Measurements from ENCODE around the gene SPP1. TPM values are rescaled to one million over a fixed set of nuclear protein-coding genes. Genes with fewer than 3 reads are reported as not detected.

Gene SPP1
- total and polyA plus RNA-seq, 9 of the 15 experiments (the other 6 are each of a cell fraction or from before 2014, with no cell fraction given), result 0.10 to 0.64 TPM; not detected in 7

DNA sequence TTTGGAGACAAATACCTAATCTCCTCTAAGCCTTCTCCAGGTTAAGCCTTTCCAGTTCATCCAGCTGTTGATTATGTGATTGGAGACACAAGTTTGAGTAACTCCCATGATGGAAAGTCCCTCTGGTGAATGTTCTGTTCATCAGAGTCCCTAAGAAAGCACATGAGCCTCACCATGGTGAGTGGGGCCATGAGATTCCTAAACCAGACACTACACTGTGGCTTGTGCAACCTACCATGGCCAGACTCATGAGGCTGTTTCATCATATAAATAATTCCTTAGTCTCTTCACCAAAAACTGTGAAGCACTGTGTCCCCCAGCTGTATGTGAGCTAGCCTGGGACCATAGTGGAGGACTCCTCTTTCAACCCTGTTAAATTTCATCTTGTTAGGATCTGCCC, 46.3 kb downstream of the SPP1 start:
- Histone ChIP-seq H3K9ac (ENCODE audit: insufficient read depth in 1 of 2, low read depth in 2 of 2, low read length in 2 of 2) (no peak overlapping the region), H3K4me3 (no peak overlapping the region), H3K9me1 (ENCODE audit: control insufficient read depth, insufficient read depth, low read length) (no peaks in the 10 kb centered on the region), H3K9me3 (replicated peaks; ENCODE audit: control insufficient read depth, insufficient read depth, low read depth, low read length) (no peaks in the 10 kb centered on the region), H3K27me3 (ENCODE audit: control insufficient read depth in 2 of 2, insufficient read depth in 2 of 2, low read length in 2 of 2) (no peaks in the 10 kb centered on the region), H3K4me1 (replicated peaks in 1 of 2; ENCODE audit: control insufficient read depth in 2 of 2, insufficient read depth in 2 of 2, low read length in 2 of 2) (no peaks in the 10 kb centered on the region), H3K27ac (ENCODE audit: extremely low read depth, low read depth, low read length) (no peak overlapping the region), H3K4me2 (ENCODE audit: insufficient read depth, low read length) (no peak overlapping the region), H2AFZ (ENCODE audit: low read depth, low read length) (no peak overlapping the region), H4K20me1 (replicated peaks; ENCODE audit: control insufficient read depth, insufficient read depth, low read length) (no peaks in the 10 kb centered on the region), H3K79me2 (ENCODE audit: control insufficient read depth, insufficient read depth, low read length) (no peaks in the 10 kb centered on the region), H3K36me3 (ENCODE audit: control insufficient read depth, insufficient read depth, low read length) (no peaks in the 10 kb centered on the region)
- BruUV-seq (replicated peaks), result no TSS peak
- no peak for TF ChIP-seq FOXA1 (IDR thresholded peaks at IDR 0.05; ENCODE audit: borderline replicate concordance)
- TF ChIP-seq SREBF1 (IDR thresholded peaks at IDR 0.05; ENCODE audit: borderline replicate concordance, low read depth, low read length), result no peak
- no peak for DNase-seq (ENCODE audit: extremely low read depth in 1 of 4, low spot score in 3 of 4)
- in situ Hi-C loops (cut with MboI) (no loop called here), intact Hi-C loops (cut with micrococcal nuclease) (no loop called here)
- CTCF ChIA-PET (ENCODE audit: low intra/inter-chr PET ratio), result no interaction called here
- no peak for ATAC-seq
- POLR2A ChIA-PET, result interaction anchor here (0.6 to 0.7 kb wide), 2 partner anchors 157 to 319 kb away, joined by 3 read pairs; no protein-coding TSS in a partner anchor
- FAIRE-seq, result no peak

DNA sequence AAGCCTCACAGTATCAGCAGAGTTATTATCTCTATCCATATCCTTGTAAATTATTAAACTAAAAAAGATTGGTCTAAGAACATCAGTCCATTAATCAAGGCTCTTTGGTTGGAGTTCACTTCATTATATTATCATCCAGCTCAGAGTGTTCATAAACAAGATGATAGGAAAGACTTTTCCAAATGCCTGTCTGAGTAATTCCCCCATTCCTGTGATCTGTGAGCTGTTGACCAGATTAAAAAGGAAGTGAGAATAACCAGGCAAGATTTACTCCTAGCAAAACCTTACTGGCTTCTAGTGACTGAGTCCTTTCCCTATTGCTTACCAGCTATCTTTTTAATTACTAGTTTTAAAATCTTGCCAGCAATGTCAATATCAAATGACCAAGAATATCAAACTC, 46.8 kb downstream of the SPP1 start:
- DNase-seq (ENCODE audit: extremely low read depth in 1 of 4, low spot score in 3 of 4), result no peak
- TF ChIP-seq NR2F6 (CRISPR knock-in tag; IDR thresholded peaks at IDR 0.05) (no peak), SMAD4 (CRISPR knock-in tag; conservative IDR thresholded peaks at IDR 0.05) (no peak), ZNF282 (CRISPR knock-in tag; IDR thresholded peaks at IDR 0.05) (no peak), ZNF316 (IDR thresholded peaks at IDR 0.05) (no peak), CBFA2T3 (IDR thresholded peaks at IDR 0.05) (no peak)
- Histone ChIP-seq H3K36me3 (ENCODE audit: control insufficient read depth, insufficient read depth, low read length) (no peaks in the 10 kb centered on the region), H3K27ac (ENCODE audit: extremely low read depth, low read depth, low read length) (no peak overlapping the region), H4K20me1 (replicated peaks; ENCODE audit: control insufficient read depth, insufficient read depth, low read length) (no peaks in the 10 kb centered on the region), H3K4me2 (ENCODE audit: insufficient read depth, low read length) (no peak overlapping the region), H3K9me1 (ENCODE audit: control insufficient read depth, insufficient read depth, low read length) (no peaks in the 10 kb centered on the region), H3K9ac (ENCODE audit: insufficient read depth in 1 of 2, low read depth in 2 of 2, low read length in 2 of 2) (no peak overlapping the region), H3K4me1 (replicated peaks in 1 of 2; ENCODE audit: control insufficient read depth in 2 of 2, insufficient read depth in 2 of 2, low read length in 2 of 2) (no peaks in the 10 kb centered on the region), H3K4me3 (no peak overlapping the region), H3K9me3 (replicated peaks; ENCODE audit: control insufficient read depth, insufficient read depth, low read depth, low read length) (no peaks in the 10 kb centered on the region), H3K27me3 (ENCODE audit: control insufficient read depth in 2 of 2, insufficient read depth in 2 of 2, low read length in 2 of 2) (no peaks in the 10 kb centered on the region), H2AFZ (ENCODE audit: low read depth, low read length) (no peak overlapping the region), H3K79me2 (ENCODE audit: control insufficient read depth, insufficient read depth, low read length) (no peaks in the 10 kb centered on the region)
- ChIA-PET CTCF (ENCODE audit: low intra/inter-chr PET ratio) (no interaction called here), POLR2A (interaction anchor here (0.6 kb wide), 1 partner anchor 158 kb away, joined by 3 read pairs; no protein-coding TSS in a partner anchor)
- FAIRE-seq, result no peak
- ATAC-seq, result no peak
- intact Hi-C loops (cut with micrococcal nuclease) (no loop called here), in situ Hi-C loops (cut with MboI) (no loop called here)
- no TSS peak for BruUV-seq (replicated peaks)

Data from K562 (cell line).